ENCODE data around the gene KLF12. TPM values are rescaled to one million over a fixed set of nuclear protein-coding genes. Genes with fewer than 3 reads are reported as not detected.

KLF12 gene
- total RNA-seq, 4 donors from 2014 or later = 3.1 to 5.5 (median 3.2) TPM

- H3K4me3 ChIP-seq (ENCODE audit: low read depth, poor library complexity, severe bottlenecking) = no peak overlapping the region
These were observed 23.8 kb upstream of the KLF12 start for GRCh38 chr13:74158028-74158427.

DNA sequence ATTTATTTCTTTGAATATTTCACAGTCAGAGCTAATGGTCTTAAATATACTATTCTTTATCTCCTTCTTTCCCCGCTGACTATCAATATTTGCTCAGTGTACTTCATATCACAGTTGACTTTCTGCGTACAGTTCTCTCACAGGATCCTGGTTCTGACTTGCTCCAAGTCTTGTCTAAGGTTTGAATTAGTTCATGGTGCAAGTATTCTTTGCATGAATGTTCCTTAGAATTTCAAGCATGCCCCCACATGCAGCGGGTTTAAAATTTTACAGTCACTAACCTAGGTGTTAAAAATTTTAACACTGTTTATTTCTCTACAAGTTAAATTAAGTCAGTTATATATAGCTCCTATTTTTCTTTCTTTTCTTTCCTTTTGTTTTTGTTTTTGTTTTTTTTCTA is 20.8 kb upstream of the KLF12 start:
- TF ChIP-seq, protein P1, sequence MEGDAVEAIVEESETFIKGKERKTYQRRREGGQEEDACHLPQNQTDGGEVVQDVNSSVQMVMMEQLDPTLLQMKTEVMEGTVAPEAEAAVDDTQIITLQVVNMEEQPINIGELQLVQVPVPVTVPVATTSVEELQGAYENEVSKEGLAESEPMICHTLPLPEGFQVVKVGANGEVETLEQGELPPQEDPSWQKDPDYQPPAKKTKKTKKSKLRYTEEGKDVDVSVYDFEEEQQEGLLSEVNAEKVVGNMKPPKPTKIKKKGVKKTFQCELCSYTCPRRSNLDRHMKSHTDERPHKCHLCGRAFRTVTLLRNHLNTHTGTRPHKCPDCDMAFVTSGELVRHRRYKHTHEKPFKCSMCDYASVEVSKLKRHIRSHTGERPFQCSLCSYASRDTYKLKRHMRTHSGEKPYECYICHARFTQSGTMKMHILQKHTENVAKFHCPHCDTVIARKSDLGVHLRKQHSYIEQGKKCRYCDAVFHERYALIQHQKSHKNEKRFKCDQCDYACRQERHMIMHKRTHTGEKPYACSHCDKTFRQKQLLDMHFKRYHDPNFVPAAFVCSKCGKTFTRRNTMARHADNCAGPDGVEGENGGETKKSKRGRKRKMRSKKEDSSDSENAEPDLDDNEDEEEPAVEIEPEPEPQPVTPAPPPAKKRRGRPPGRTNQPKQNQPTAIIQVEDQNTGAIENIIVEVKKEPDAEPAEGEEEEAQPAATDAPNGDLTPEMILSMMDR (IDR thresholded peaks at IDR 0.05) = no peak
- TF ChIP-seq POLR2A (IDR thresholded peaks at IDR 0.05) = no peak
- intact Hi-C loops (cut with DNase I; ENCODE audit: low total_unique reads) = no loop called here
- no peak overlapping the region for H3K4me3 ChIP-seq (ENCODE audit: low read depth, poor library complexity, severe bottlenecking)
- 87 to 88% methylated on average over 3 of the region's 3 CpGs for WGBS, 2 donors
- DNase-seq (ENCODE audit: low spot score in 2 of 2) = no peak

More at GRCh38 chr13:74158028-74158427, 23.8 kb upstream of the KLF12 start:
- DNase-seq (ENCODE audit: low spot score in 2 of 2) = no peak
- TF ChIP-seq POLR2A (IDR thresholded peaks at IDR 0.05) = no peak
- TF ChIP-seq, protein P1 (IDR thresholded peaks at IDR 0.05) = no peak
- WGBS, 2 donors = 63 to 75% methylated on average over 8 of the region's 8 CpGs
- intact Hi-C loops (cut with DNase I; ENCODE audit: low total_unique reads) = no loop called here

DNA sequence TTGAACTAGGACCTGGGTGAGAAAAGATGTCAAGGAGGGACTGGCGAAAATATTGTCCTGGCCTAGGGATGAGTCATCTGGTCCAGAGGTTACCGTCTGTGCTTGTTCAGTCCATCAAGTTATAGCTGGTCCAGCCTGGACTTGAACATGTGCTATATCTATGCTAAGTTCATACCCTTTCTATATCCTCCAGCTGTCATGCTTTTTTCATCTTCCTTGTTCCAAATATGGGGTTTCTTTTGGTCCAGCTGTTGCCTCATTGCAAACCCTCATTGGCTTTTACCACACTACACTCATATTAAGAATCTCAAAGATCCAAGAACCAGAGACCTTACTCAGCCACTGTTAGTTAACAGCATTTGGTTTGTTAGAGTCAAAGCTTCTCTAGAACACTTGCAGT is 19.1 kb upstream of the KLF12 start:
- no peak overlapping the region for H3K4me3 ChIP-seq (ENCODE audit: low read depth, poor library complexity, severe bottlenecking)
- WGBS, 2 donors = 32 to 58% methylated on average over 2 of the region's 2 CpGs
- intact Hi-C loops (cut with DNase I; ENCODE audit: low total_unique reads) = no loop called here
- DNase-seq (ENCODE audit: low spot score in 2 of 2) = no peak
- no peak for TF ChIP-seq POLR2A (IDR thresholded peaks at IDR 0.05)
- TF ChIP-seq, protein P1 (IDR thresholded peaks at IDR 0.05) = no peak

- 47 to 54% methylated on average over 3 of the region's 3 CpGs for WGBS, 2 donors
- intact Hi-C loops (cut with DNase I; ENCODE audit: low total_unique reads) = no loop called here
- DNase-seq (ENCODE audit: low spot score in 2 of 2) = no peak
- TF ChIP-seq POLR2A (IDR thresholded peaks at IDR 0.05) = no peak
- TF ChIP-seq, protein P1 (IDR thresholded peaks at IDR 0.05) = no peak
- H3K4me3 ChIP-seq (ENCODE audit: low read depth, poor library complexity, severe bottlenecking) = no peak overlapping the region
These were observed 17.7 kb upstream of the KLF12 start for GRCh38 chr13:74151859-74152258.

GRCh38 chr13:74148352-74148751 is 14.1 kb upstream of the KLF12 start:
- TF ChIP-seq, protein P1 (IDR thresholded peaks at IDR 0.05) = no peak
- no peak for TF ChIP-seq POLR2A (IDR thresholded peaks at IDR 0.05)
- H3K4me3 ChIP-seq (ENCODE audit: low read depth, poor library complexity, severe bottlenecking) = no peak overlapping the region
- no peak for DNase-seq (ENCODE audit: low spot score in 2 of 2)
- WGBS, 2 donors = 81 to 93% methylated on average over 1 of the region's 1 CpG
- intact Hi-C loops (cut with DNase I; ENCODE audit: low total_unique reads) = no loop called here

GRCh38 chr13:74145249-74145975 is 11.2 kb upstream of the KLF12 start:
- 70 to 77% methylated on average over 2 of the region's 2 CpGs for WGBS, 2 donors
- no peak for TF ChIP-seq POLR2A (IDR thresholded peaks at IDR 0.05)
- TF ChIP-seq, protein P1 (IDR thresholded peaks at IDR 0.05) = no peak
- H3K4me3 ChIP-seq (ENCODE audit: low read depth, poor library complexity, severe bottlenecking) = no peak overlapping the region
- intact Hi-C loops (cut with DNase I; ENCODE audit: low total_unique reads) = no loop called here
- DNase-seq (ENCODE audit: low spot score in 2 of 2) = no peak
